Endothelial cell of umbilical vein (primary cell): ENCODE data around the gene CCDC27. TPM values are rescaled to one million over a fixed set of nuclear protein-coding genes. Genes with fewer than 3 reads are reported as not detected.

Source experiments
- BruUV-seq: library from RNA; stranded (reverse); fragments of 400-500 nt; replicated peaks from 2 replicates; lab custom pipeline; 2021; lab: Mats Ljungman, UMichigan
- CTCF ChIA-PET: fragments of 300-600, 350-600 bp; sonication (Branson Sonifier 250); formaldehyde crosslinking; loops from one replicate; lab custom pipeline; 2021; ENCODE audit warnings: antibody characterized with exemption, inconsistent platforms; lab: Charles Lee
- POLR2A ChIA-PET: fragments of 300-600, 350-600 bp; sonication (Branson Sonifier 250); formaldehyde crosslinking; loops from one replicate; lab custom pipeline; 2021; ENCODE audit warnings: antibody characterized with exemption, inconsistent platforms; lab: Charles Lee
- DNase-seq: peaks from one replicate; pipeline ENCODE4 v3.0.0-alpha.2; 2011; ENCODE audit warnings: low read depth, low spot score
- FAIRE-seq: peaks from 2 replicates; lab custom pipeline; 2011; peaks lifted over from hg19 to GRCh38; lab: Jason Lieb, UNC
- H2AFZ ChIP-seq: 2 replicates; pipeline ENCODE4 v1.6.0; 2012; ENCODE audit warnings: low read depth, low read length, control low read depth, inconsistent platforms
- H3K27ac ChIP-seq: 2 replicates; pipeline ENCODE4 v1.5.1; 2011; ENCODE audit warnings: low read depth, mild to moderate bottlenecking, control low read depth, low read length, moderate library complexity; ENCODE audit not compliant: insufficient read depth
- H3K27me3 ChIP-seq, 2 experiments: 2 replicates each; pipeline versions ENCODE4 v1.6.0 to v1.6.1; 2011; ENCODE audit warnings: low read length in 2 of 2, mixed read lengths in 1 of 2; ENCODE audit not compliant: control insufficient read depth in 2 of 2, insufficient read depth in 2 of 2
- H3K36me3 ChIP-seq, 2 experiments: 2 replicates in 1 of 2; 3 replicates in 1 of 2; pipeline ENCODE4 v1.5.1; 2011; ENCODE audit warnings: low read length in 2 of 2, mild to moderate bottlenecking in 1 of 2, moderate library complexity in 1 of 2; ENCODE audit not compliant: control insufficient read depth in 2 of 2, insufficient read depth in 2 of 2; ENCODE audit errors: extremely low read depth in 1 of 2
- H3K4me1 ChIP-seq: 3 replicates; pipeline ENCODE4 v1.5.1; 2011; ENCODE audit warnings: mild to moderate bottlenecking, low read length; ENCODE audit not compliant: control insufficient read depth, insufficient read depth; ENCODE audit errors: extremely low read depth
- H3K4me2 ChIP-seq: 2 replicates; pipeline ENCODE4 v1.6.1; 2011; ENCODE audit warnings: low read length, control low read depth, mixed read lengths; ENCODE audit not compliant: insufficient read depth
- H3K4me3 ChIP-seq, 3 experiments: fragments of 200-600 bp in 1 of 3; sonication (generic), shearing (Covaris generic) in 1 of 3; replicated peaks in 1 of 3; 2 replicates each; pipeline ENCODE4 v1.5.1; 2011 to 2016; ENCODE audit warnings: control low read depth in 3 of 3, low read length in 3 of 3, mild to moderate bottlenecking in 2 of 3, inconsistent platforms in 1 of 3, low read depth in 1 of 3, moderate library complexity in 1 of 3; ENCODE audit not compliant: insufficient read depth in 1 of 3
- H3K79me2 ChIP-seq: 2 replicates; pipeline ENCODE4 v1.6.0; 2012; ENCODE audit warnings: low read length, inconsistent platforms; ENCODE audit not compliant: control insufficient read depth, insufficient read depth
- H3K9ac ChIP-seq: replicated peaks from 2 replicates; pipeline ENCODE3; 2011; ENCODE audit warnings: low read length, control low read depth; ENCODE audit not compliant: insufficient read depth; ENCODE audit errors: extremely low read depth
- H3K9me1 ChIP-seq: replicated peaks from 3 replicates; pipeline ENCODE4 v1.6.0; 2011; ENCODE audit warnings: mild to moderate bottlenecking, low read length; ENCODE audit not compliant: control insufficient read depth, insufficient read depth; ENCODE audit errors: extremely low read depth
- H3K9me3 ChIP-seq: replicated peaks from 2 replicates; pipeline ENCODE4 v1.5.1; 2012; ENCODE audit warnings: low read length, inconsistent platforms; ENCODE audit not compliant: control insufficient read depth, insufficient read depth
- H4K20me1 ChIP-seq: replicated peaks from 2 replicates; pipeline ENCODE3; 2011; ENCODE audit warnings: mild to moderate bottlenecking, low read length; ENCODE audit not compliant: control insufficient read depth, insufficient read depth; ENCODE audit errors: extremely low read depth
- CTCF ChIP-seq, 2 donors: IDR thresholded peaks; 1 replicate in 1 of 2; 2 replicates in 1 of 2; pipeline ENCODE4 v1.5.1; 2011; ENCODE audit warnings: low read length in 2 of 2, mild to moderate bottlenecking in 2 of 2, moderate library complexity in 2 of 2, control low read depth in 1 of 2, inconsistent platforms in 1 of 2, low read depth in 1 of 2; ENCODE audit not compliant: insufficient read depth in 1 of 2; ENCODE audit errors: extremely low read depth in 1 of 2
- EZH2 ChIP-seq: IDR thresholded peaks from 2 replicates; pipeline ENCODE4 v1.6.1; 2012; ENCODE audit warnings: borderline replicate concordance, low read depth, mild to moderate bottlenecking, moderate library complexity, low read length, inconsistent platforms; ENCODE audit not compliant: severe bottlenecking
- FOS ChIP-seq: IDR thresholded peaks from 2 replicates; pipeline ENCODE4 v1.6.1; 2011; ENCODE audit warnings: mild to moderate bottlenecking, low read length, moderate library complexity, borderline replicate concordance; ENCODE audit not compliant: insufficient read depth
- GATA2 ChIP-seq: IDR thresholded peaks from 2 replicates; pipeline ENCODE4 v1.7.0; 2011; ENCODE audit warnings: low read depth, mild to moderate bottlenecking, moderate library complexity, mixed read lengths, low read length; ENCODE audit not compliant: insufficient read length, insufficient read depth
- JUN ChIP-seq: IDR thresholded peaks from 2 replicates; pipeline ENCODE4 v1.6.1; 2011; ENCODE audit warnings: borderline replicate concordance, low read depth; ENCODE audit not compliant: insufficient read length, insufficient read depth
- MAX ChIP-seq: IDR thresholded peaks from 2 replicates; pipeline ENCODE4 v1.6.1; 2011; ENCODE audit not compliant: insufficient read depth, insufficient read length
- MYC ChIP-seq: IDR thresholded peaks from one replicate; pipeline ENCODE4 v1.6.1; 2011; ENCODE audit warnings: mild to moderate bottlenecking, low read depth, low read length
- POLR2A ChIP-seq: IDR thresholded peaks from 2 replicates; pipeline ENCODE4 v1.6.1; 2012; ENCODE audit warnings: low read depth, mild to moderate bottlenecking, control low read depth, low read length
- POLR2AphosphoS5 ChIP-seq: IDR thresholded peaks from 2 replicates; pipeline ENCODE4 v1.6.1; 2012; ENCODE audit warnings: low read depth, mild to moderate bottlenecking, control low read depth, low read length, moderate library complexity; ENCODE audit not compliant: insufficient read depth
- dilution Hi-C: fragments of 300-500 bp; cut with MboI; formaldehyde crosslinking; loops from one replicate; pipeline ENCODE4 v1.15.0; 2019; ENCODE audit warnings: low sequenced_read_pairs; ENCODE audit not compliant: extremely low pct_ligation_motif_present
- intact Hi-C: fragments of 100-400 bp; cut with micrococcal nuclease; formaldehyde crosslinking; loops from one replicate; pipeline ENCODE4 v1.10.0; 2022
- polyA plus RNA-seq, 4 experiments: library from polyadenylated mRNA; depleted of rRNA in 3 of 4; stranded (reverse) in 3 of 4; unstranded in 1 of 4; fragments of >200 nt; gene quantifications; 2 replicates each; pipeline versions ENCODE4 v1.2.1 to v1.2.3, GENCODE V29; 2011 to 2012; ENCODE audit warnings: missing spikeins in 1 of 4
- total RNA-seq: library from RNA; stranded (reverse); gene quantifications from 2 replicates; pipeline ENCODE4 v1.2.3, GENCODE V29; 2021

Gene CCDC27
- total and polyA plus RNA-seq, 2 donors (not counting 3 experiments of a cell fraction or from before 2014, with no cell fraction given), result not detected

GRCh38 chr1:3703786-3704371 is 48.4 kb upstream of the CCDC27 start:
- H3K27me3 ChIP-seq, result no peaks in the 10 kb centered on the region
- TF ChIP-seq POLR2A (no peak), MAX (no peak), JUN (no peak), CTCF (IDR thresholded peaks at IDR 0.05; ENCODE audit: extremely low read depth in 1 of 2, insufficient read depth in 1 of 2, low read depth in 1 of 2, low read length in 2 of 2) (no peak), MYC (no peak), GATA2 (no peak), FOS (no peak), EZH2 (no peak), POLR2AphosphoS5 (no peak)
- POLR2A ChIA-PET, result no interaction called here
- dilution Hi-C loops (no loop called here), intact Hi-C loops (no loop called here)
- H2AFZ ChIP-seq, result no peak overlapping the region
- CTCF ChIA-PET, result interaction anchor here (1.1 to 1.7 kb wide), 2 partner anchors 11 to 21 kb away, joined by 3 read pairs; no protein-coding TSS in a partner anchor
- FAIRE-seq (no peak), DNase-seq (no peak)
- H3K9me1 ChIP-seq, result no peaks in the 10 kb centered on the region
- no peaks in the 10 kb centered on the region for H3K9me3 ChIP-seq
- H3K4me2 ChIP-seq, result no peak overlapping the region
- no peaks in the 10 kb centered on the region for H4K20me1 ChIP-seq
- no peak overlapping the region for H3K9ac ChIP-seq
- no peaks in the 10 kb centered on the region for H3K4me1 ChIP-seq
- no peaks in the 10 kb centered on the region for H3K36me3 ChIP-seq
- no TSS peak for BruUV-seq
- H3K27ac ChIP-seq, result no peak overlapping the region
- H3K79me2 ChIP-seq, result no peaks in the 10 kb centered on the region
- no peak overlapping the region for H3K4me3 ChIP-seq
